ENCODE results near the gene RTP5.
"Not testable (repeated sequence)": the region's sequence is repeated elsewhere in the genome, so short reads cannot be mapped to it uniquely, and the experiment has no call there.

Gene RTP5

GRCh38 chr2:241913703-241914102 is 44.2 kb downstream of the RTP5 start:
- no peak for DNase-seq (ENCODE audit: low read depth in 1 of 2, low spot score in 1 of 2)

- no peak for DNase-seq (ENCODE audit: low read depth in 1 of 2, low spot score in 1 of 2)
These were observed 45.0 kb downstream of the RTP5 start for GRCh38 chr2:241914542-241914941.

- DNase-seq (ENCODE audit: low read depth in 1 of 2, low spot score in 1 of 2), result not testable (repeated sequence)
These were observed 52.1 kb downstream of the RTP5 start for GRCh38 chr2:241921631-241922030.

- DNase-seq (ENCODE audit: low read depth in 1 of 2, low spot score in 1 of 2), result no peak
These were observed 52.9 kb downstream of the RTP5 start for GRCh38 chr2:241922411-241922810.

GRCh38 chr2:241922816-241923601 is 53.5 kb downstream of the RTP5 start:
- DNase-seq (ENCODE audit: low read depth in 1 of 2, low spot score in 1 of 2), result not testable (repeated sequence)
